GM10847 (cell line): ENCODE results near the gene MT1F.

Experiments used
- POLR2A ChIP-seq: IDR thresholded peaks from 2 replicates; pipeline ENCODE4 v1.6.1; 2011; ENCODE audit not compliant: insufficient read length; ENCODE audit errors: extremely low read depth

MT1F gene

GRCh38 chr16:56635441-56635967 lies 22.3 kb upstream of the MT1F start:
- no peak for TF ChIP-seq POLR2A

- no peak for TF ChIP-seq POLR2A
Observed at GRCh38 chr16:56636616-56637413, 20.9 kb upstream of the MT1F start.

GRCh38 chr16:56637814-56638750 lies 19.7 kb upstream of the MT1F start, which contains the start of gene MT1A:
Gene MT1A (plus strand): TSS chr16:56638666. CDS start chr16:56638739, 73 bp downstream.
- TF ChIP-seq POLR2A, result no peak

GRCh38 chr16:56639045-56639444 lies 18.7 kb upstream of the MT1F start:
- TF ChIP-seq POLR2A, result no peak

- no peak for TF ChIP-seq POLR2A
Observed at GRCh38 chr16:56640076-56640475, 17.7 kb upstream of the MT1F start.

- no peak for TF ChIP-seq POLR2A
Observed at GRCh38 chr16:56641166-56641565, 16.6 kb upstream of the MT1F start.

GRCh38 chr16:56643080-56643778 lies 14.5 kb upstream of the MT1F start:
- no peak for TF ChIP-seq POLR2A

- no peak for TF ChIP-seq POLR2A
Observed at GRCh38 chr16:56643833-56644232, 13.9 kb upstream of the MT1F start.

- TF ChIP-seq POLR2A, result no peak
Observed at GRCh38 chr16:56645311-56645710, 12.4 kb upstream of the MT1F start.

- TF ChIP-seq POLR2A, result no peak
Observed at GRCh38 chr16:56645838-56646237, 11.9 kb upstream of the MT1F start.

- TF ChIP-seq POLR2A, result no peak
Observed at GRCh38 chr16:56647641-56648431, 9.9 kb upstream of the MT1F start.

GRCh38 chr16:56649271-56649670 lies 8.5 kb upstream of the MT1F start:
- no peak for TF ChIP-seq POLR2A

GRCh38 chr16:56649820-56650219 lies 7.9 kb upstream of the MT1F start:
- no peak for TF ChIP-seq POLR2A

- no peak for TF ChIP-seq POLR2A
Observed at GRCh38 chr16:56651586-56651985, 6.2 kb upstream of the MT1F start, which contains the start of gene MT1B. Gene MT1B (plus strand): TSS chr16:56651886. CDS start chr16:56651954, 68 bp downstream.

GRCh38 chr16:56652600-56652999 lies 5.2 kb upstream of the MT1F start:
- no peak for TF ChIP-seq POLR2A

- TF ChIP-seq POLR2A, result no peak
Observed at GRCh38 chr16:56653218-56653617, 4.5 kb upstream of the MT1F start.
